LNCaP clone FGC (cell line): Measurements from ENCODE around the gene MROH2B.

Experiments used
- DNase-seq: peaks from one replicate; pipeline ENCODE4 v3.0.0-alpha.2; 2011; ENCODE audit warnings: low read depth
- H3K4me3 ChIP-seq: 2 replicates; pipeline ENCODE4 v1.5.1; 2011; ENCODE audit warnings: mild to moderate bottlenecking, low read depth, low read length, control low read depth
- CTCF ChIP-seq: IDR thresholded peaks from 2 replicates; pipeline ENCODE4 v1.5.1; 2012; ENCODE audit warnings: mild to moderate bottlenecking; ENCODE audit not compliant: control insufficient read depth, insufficient read depth; ENCODE audit errors: extremely low read depth

Gene MROH2B

GRCh38 chr5:41102341-41102740 is 31.2 kb upstream of the MROH2B start:
- DNase-seq: no peak

GRCh38 chr5:41097642-41098041 is 26.5 kb upstream of the MROH2B start:
- no peak for DNase-seq
- TF ChIP-seq CTCF: no peak
- H3K4me3 ChIP-seq: no peak overlapping the region

More at GRCh38 chr5:41102341-41102740, 31.2 kb upstream of the MROH2B start:
- no peak for TF ChIP-seq CTCF
- H3K4me3 ChIP-seq: no peak overlapping the region

GRCh38 chr5:41095324-41096101 is 24.4 kb upstream of the MROH2B start:
- H3K4me3 ChIP-seq: no peak overlapping the region
- DNase-seq: no peak
- TF ChIP-seq CTCF: no peak

- no peak overlapping the region for H3K4me3 ChIP-seq
- TF ChIP-seq CTCF: no peak
- peak; percentile 0 for DNase-seq
Measured at GRCh38 chr5:41094871-41095270, 23.7 kb upstream of the MROH2B start.

GRCh38 chr5:41093803-41094202 is 22.7 kb upstream of the MROH2B start:
- H3K4me3 ChIP-seq: no peak overlapping the region
- no peak for TF ChIP-seq CTCF
- DNase-seq: no peak

GRCh38 chr5:41087461-41087860 is 16.3 kb upstream of the MROH2B start:
- DNase-seq: no peak
- TF ChIP-seq CTCF: no peak
- no peak overlapping the region for H3K4me3 ChIP-seq

GRCh38 chr5:41083306-41083705 is 12.2 kb upstream of the MROH2B start:
- no peak overlapping the region for H3K4me3 ChIP-seq
- DNase-seq: no peak
- no peak for TF ChIP-seq CTCF
